GM21825 (cell line): ENCODE measurements around the gene LYZL4.

Experiments used
- ATAC-seq: cut with Tn5 transposase; IDR thresholded peaks from one replicate; pipeline ENCODE4 v1.9.1; 2021; ENCODE audit warnings: mild to moderate bottlenecking, moderate library complexity; ENCODE audit not compliant: unreplicated experiment

LYZL4 gene

DNA sequence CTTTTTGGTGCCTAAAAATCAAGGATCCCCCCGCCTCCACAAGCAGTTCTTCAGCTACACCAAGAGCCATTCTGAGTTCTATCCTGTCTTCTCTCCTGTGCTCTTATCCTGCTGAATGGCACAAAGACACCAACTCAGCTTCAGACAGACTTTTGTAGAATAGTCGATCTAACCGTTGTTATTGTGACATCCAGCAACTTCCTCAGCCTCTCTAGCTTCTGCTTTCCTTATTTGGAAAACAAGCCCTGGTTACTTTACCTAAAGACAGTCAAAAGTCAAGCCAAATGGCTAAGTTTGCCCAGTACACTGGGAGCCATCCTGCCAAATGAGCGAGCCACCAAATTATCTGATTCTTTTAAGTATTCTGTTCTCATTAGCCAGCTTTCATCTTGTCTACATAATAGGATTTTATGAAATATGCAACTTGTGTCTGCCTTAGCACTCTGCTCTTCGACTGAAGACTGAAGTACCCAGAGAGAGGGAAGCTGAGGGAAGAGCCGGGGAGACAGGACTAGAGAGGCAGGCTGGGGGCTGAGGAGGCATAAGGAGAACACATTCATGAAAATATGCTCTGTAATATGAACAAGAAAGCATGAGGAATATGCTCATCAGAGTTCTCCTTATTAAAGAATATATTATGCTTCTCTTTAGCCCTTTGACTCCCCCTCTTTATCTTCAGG lies 35.1 kb downstream of the LYZL4 start:
- ATAC-seq: no peak

DNA sequence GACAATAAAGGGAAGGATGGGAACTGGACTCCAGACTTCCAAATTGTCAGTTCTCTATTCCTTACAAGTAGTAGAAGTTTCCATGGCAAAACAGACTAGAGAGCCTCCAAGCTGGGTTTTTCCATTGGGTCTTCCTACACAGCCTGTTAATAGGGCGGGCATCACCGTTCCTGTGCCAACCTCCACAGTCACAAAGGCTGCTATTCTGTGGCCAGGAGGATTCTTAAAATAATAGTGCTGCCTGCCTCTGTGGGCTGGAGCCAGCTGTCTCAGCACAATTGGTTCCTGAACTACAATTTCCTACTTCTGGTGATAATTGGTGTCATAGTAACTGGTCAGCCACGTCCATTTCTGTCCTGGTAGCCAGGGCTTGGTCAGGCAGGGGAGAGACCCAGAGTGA lies 38.6 kb downstream of the LYZL4 start:
- ATAC-seq: no peak

GRCh38 chr3:42369832-42370231 lies 40.6 kb downstream of the LYZL4 start:
- no peak for ATAC-seq

DNA sequence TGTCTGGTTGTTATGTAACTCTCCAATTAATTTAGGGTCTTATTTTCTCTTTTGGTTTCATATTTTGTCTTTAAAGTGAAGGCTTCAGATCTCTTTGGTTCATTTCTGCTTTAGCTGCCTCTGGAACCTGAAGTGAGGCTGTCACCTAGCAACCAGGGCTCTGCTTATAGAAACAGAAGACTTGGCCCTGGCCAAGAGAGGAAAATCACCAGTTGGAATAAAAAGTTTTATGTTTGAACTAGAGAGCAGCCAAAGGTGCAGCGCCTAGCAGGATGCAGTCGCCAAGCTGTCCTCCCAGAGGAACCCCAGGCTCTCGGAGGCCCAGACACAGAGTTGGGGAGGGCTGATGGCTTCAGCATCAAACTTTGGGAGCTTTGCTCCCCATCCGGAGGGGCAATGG lies 41.1 kb downstream of the LYZL4 start:
- ATAC-seq: no peak

DNA sequence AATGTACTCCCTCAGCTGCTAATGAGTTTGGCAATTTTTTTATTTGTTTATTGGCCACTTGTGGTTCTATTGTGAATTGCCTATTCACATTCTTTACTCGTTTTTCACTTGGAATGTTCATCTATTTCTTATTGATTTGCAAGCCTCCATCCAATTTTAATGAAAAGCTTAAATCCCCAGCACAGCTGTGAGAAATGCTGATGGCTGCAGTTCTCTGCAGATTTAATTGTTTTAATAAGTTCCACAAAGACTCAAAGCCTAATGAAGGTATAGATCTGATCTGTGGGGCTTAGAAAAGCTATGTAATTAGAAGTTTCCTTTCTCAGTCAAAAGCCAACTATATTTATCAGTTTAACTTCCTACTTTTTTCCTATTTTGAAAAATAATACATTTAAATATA lies 41.5 kb downstream of the LYZL4 start:
- no peak for ATAC-seq

DNA sequence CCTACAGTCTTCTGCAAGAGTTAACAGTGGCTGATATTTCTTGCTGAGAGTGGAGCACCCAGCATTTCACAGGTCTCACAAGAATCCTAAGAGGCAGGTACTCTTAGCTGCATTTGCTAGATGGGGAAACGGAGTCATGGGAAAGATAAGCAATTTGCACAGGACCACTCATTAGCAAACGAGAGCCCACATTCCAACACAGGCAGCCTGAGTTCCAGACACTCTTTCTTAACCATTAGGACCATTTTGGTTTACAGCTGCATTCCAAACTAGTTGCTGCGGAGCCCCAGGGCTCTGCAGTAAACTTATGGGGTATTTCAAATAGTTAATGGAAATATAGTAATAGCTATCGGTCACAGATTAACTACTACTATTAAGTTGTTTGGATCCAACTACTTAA lies 42.5 kb downstream of the LYZL4 start:
- no peak for ATAC-seq

DNA sequence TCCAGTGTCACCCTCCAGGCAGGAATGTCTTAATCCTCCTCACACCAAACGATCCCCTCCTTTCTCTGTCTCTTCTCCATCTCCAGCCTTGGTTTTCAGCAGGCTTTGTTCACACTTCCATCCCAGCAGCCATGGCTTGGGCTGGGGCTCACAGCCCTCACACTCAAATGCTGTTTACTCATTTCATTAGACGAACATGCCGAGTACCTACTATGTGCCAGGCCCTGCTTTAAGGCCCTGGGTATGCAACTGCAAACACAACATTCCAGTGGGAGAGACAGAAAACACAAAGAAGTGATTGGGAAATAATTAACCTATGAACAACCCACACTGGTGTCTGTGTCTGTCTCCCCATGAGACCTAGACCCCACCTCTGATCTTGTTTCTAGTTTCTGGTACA lies 43.9 kb downstream of the LYZL4 start:
- ATAC-seq: no peak

- no peak for ATAC-seq
These were observed 53.1 kb downstream of the LYZL4 start for GRCh38 chr3:42357335-42357734.

GRCh38 chr3:42355612-42356011 lies 54.8 kb downstream of the LYZL4 start:
- ATAC-seq: no peak

DNA sequence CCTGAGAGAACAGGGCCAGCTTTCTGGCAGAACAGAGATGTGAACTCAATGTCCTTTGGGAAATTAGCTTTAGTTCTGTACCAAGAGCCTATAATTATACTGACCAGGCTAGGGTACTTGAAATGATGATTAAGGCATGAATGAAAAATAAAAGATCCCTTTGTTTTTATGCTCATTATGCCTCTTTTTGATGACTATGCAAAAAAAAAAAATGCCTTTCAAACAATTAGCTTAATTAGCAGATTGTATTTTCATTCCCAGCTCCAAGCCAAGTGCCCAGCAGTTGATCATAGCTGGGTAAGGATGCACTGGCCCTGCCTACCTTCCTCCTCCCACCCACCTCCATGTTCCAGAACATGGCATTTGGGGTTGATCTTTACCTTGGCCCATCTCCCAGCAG lies 56.8 kb downstream of the LYZL4 start:
- no peak for ATAC-seq

GRCh38 chr3:42351207-42351606 lies 59.2 kb downstream of the LYZL4 start:
- ATAC-seq: no peak

DNA sequence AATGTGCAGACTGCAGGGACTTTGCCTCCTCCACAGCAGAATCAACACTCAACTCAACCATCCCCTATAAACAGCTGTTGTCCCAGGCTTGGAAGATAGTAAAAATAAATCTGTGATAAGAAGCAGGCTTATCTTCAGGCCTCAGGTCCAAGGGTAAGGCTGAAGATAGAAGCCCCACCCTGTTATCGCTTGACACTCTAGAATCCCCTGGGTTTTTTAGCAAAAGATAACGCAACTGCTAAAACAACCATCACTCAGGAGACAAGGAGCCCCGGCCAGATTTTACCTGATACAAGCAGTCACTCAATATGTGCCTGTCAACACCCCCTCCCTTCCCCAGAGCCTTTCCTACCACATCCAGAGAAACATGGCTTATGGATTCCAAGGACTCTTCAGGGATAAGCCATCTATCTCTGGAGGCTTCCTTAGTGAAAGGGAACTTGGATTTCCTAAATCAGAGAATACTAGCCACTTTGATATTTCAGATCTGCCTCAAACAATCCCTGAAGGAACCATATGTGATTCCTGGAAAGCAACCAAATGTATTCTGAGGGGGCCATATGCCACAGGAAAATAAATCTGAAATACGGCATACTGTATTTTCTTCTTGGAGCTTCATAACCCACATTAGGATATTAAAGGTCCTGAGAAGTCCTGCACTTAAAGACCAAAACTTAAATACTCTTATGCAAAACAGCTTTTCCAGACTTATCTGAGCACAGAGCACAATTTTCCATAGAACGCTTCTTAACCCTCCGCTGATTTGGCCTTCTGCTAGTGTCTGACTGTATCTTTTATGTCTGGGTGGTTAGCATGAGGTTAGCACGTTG lies 60.4 kb downstream of the LYZL4 start:
- no peak for ATAC-seq

DNA sequence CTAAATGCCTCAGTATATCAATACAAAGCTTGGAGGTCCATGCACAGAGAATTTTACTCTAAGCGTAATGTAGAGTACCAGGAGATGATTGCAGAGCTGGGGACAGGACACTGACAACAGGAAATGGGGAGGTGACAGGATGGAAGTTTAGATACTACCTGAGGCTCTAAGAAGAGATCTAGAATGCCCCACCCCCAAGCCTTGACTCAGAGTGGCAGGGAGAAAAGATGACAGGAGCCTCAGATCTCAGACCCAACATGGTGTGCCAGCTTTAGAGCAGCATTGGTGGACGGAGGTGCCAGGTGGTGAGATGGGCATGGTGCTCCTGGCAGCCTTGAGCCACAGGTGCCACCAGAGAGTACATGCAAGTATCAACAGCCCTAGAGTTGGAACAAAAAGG lies 62.5 kb downstream of the LYZL4 start:
- ATAC-seq: no peak
